Endothelial cell (in vitro differentiated cells): ENCODE data around the gene CEACAM5. TPM values are rescaled to one million over a fixed set of nuclear protein-coding genes. Genes with fewer than 3 reads are reported as not detected.

ENCODE experiments used
- DNase-seq: peaks from one replicate; pipeline ENCODE4 v3.0.0; 2021; ENCODE audit warnings: low spot score
- H3K27ac Mint-ChIP-seq: one replicate; pipeline ENCODE4 v1.8.0; 2021; ENCODE audit warnings: mixed read lengths, inconsistent platforms; ENCODE audit not compliant: unreplicated experiment
- H3K27me3 Mint-ChIP-seq: one replicate; pipeline ENCODE4 v1.8.0; 2021; ENCODE audit warnings: mild to moderate bottlenecking, moderate library complexity, mixed read lengths, inconsistent platforms; ENCODE audit not compliant: unreplicated experiment
- H3K36me3 Mint-ChIP-seq: one replicate; pipeline ENCODE4 v1.8.0; 2021; ENCODE audit warnings: mild to moderate bottlenecking, low read depth, mixed read lengths, inconsistent platforms; ENCODE audit not compliant: unreplicated experiment
- H3K4me1 Mint-ChIP-seq: one replicate; pipeline ENCODE4 v1.8.0; 2021; ENCODE audit warnings: mild to moderate bottlenecking, mixed read lengths, inconsistent platforms; ENCODE audit not compliant: unreplicated experiment
- H3K4me3 Mint-ChIP-seq: one replicate; pipeline ENCODE4 v1.8.0; 2021; ENCODE audit warnings: mild to moderate bottlenecking, mixed read lengths, inconsistent platforms; ENCODE audit not compliant: unreplicated experiment
- H3K9me3 Mint-ChIP-seq: one replicate; pipeline ENCODE4 v1.8.0; 2021; ENCODE audit warnings: mixed read lengths, inconsistent platforms; ENCODE audit not compliant: unreplicated experiment
- CTCF ChIP-seq: fragments of 200-600 bp; sonication (generic); IDR thresholded peaks from one replicate; pipeline ENCODE4 v1.5.0; 2021; ENCODE audit warnings: antibody characterized with exemption; ENCODE audit not compliant: unreplicated experiment
- total RNA-seq: library from RNA; stranded (reverse); fragmentation: NEBNext Ultra II Directional; extraction: Animal tissue kit (Norgen Biotek cat#: 25700); gene quantifications from one replicate; pipeline ENCODE4 v1.2.1, GENCODE V29; 2021; ENCODE audit not compliant: unreplicated experiment

The CEACAM5 gene
- total RNA-seq, 1 donor from 2014 or later: not detected

GRCh38 chr19:41690801-41691065, 17.7 kb upstream of the CEACAM5 start:
- H3K4me1 Mint-ChIP-seq: peaks cover 5% of the 10 kb centered on the region

GRCh38 chr19:41691268-41691970, 17.0 kb upstream of the CEACAM5 start:
- DNase-seq: peak; percentile 68
- Mint-ChIP-seq H3K27ac (no peak overlapping the region), H3K27me3 (peaks cover 14% of the 10 kb centered on the region), H3K9me3 (no peaks in the 10 kb centered on the region), H3K4me3 (peak overlapping the region; percentile 27), H3K36me3 (no peaks in the 10 kb centered on the region), H3K4me1 (peaks cover 5% of the 10 kb centered on the region)
- TF ChIP-seq CTCF: peak; percentile 65

More at GRCh38 chr19:41690801-41691065, 17.7 kb upstream of the CEACAM5 start:
- no peak overlapping the region for H3K4me3 Mint-ChIP-seq
- H3K27me3 Mint-ChIP-seq: peaks cover 12% of the 10 kb centered on the region
- no peaks in the 10 kb centered on the region for H3K9me3 Mint-ChIP-seq
- no peaks in the 10 kb centered on the region for H3K36me3 Mint-ChIP-seq
- no peak overlapping the region for H3K27ac Mint-ChIP-seq
- DNase-seq: no peak
- TF ChIP-seq CTCF: no peak

- no peak for TF ChIP-seq CTCF
- no peak for DNase-seq
- H3K36me3 Mint-ChIP-seq: no peaks in the 10 kb centered on the region
- no peaks in the 10 kb centered on the region for H3K9me3 Mint-ChIP-seq
- H3K27me3 Mint-ChIP-seq: peaks cover 8% of the 10 kb centered on the region
- no peak overlapping the region for H3K4me3 Mint-ChIP-seq
- peaks cover 4% of the 10 kb centered on the region for H3K4me1 Mint-ChIP-seq
- no peak overlapping the region for H3K27ac Mint-ChIP-seq
Observed at GRCh38 chr19:41694196-41694595, 14.2 kb upstream of the CEACAM5 start.

GRCh38 chr19:41694831-41695635, 13.4 kb upstream of the CEACAM5 start:
- peaks cover 6% of the 10 kb centered on the region for H3K27me3 Mint-ChIP-seq
- H3K36me3 Mint-ChIP-seq: no peaks in the 10 kb centered on the region
- H3K4me1 Mint-ChIP-seq: peaks cover 4% of the 10 kb centered on the region
- H3K4me3 Mint-ChIP-seq: no peak overlapping the region
- H3K27ac Mint-ChIP-seq: no peak overlapping the region
- no peak for TF ChIP-seq CTCF
- no peaks in the 10 kb centered on the region for H3K9me3 Mint-ChIP-seq
- no peak for DNase-seq

GRCh38 chr19:41695745-41696144, 12.7 kb upstream of the CEACAM5 start:
- no peaks in the 10 kb centered on the region for H3K36me3 Mint-ChIP-seq
- peaks cover 4% of the 10 kb centered on the region for H3K4me1 Mint-ChIP-seq
- DNase-seq: no peak
- H3K4me3 Mint-ChIP-seq: no peak overlapping the region
- peaks cover 6% of the 10 kb centered on the region for H3K27me3 Mint-ChIP-seq
- no peak overlapping the region for H3K27ac Mint-ChIP-seq
- H3K9me3 Mint-ChIP-seq: no peaks in the 10 kb centered on the region
- no peak for TF ChIP-seq CTCF
